Body of pancreas (tissue), 4 donors: Measurements from ENCODE around the gene TMEM233.

Experiments used
- POLR2A ChIP-seq, 3 donors: fragments of 450-650 bp; IDR thresholded peaks; one replicate each; pipeline ENCODE4 v1.6.1; 2016; ENCODE audit warnings: antibody characterized with exemption in 3 of 3, mild to moderate bottlenecking in 2 of 3
- TF ChIP-seq, protein P1 (sequence below), 7 experiments: fragments of 450-650 bp in 4 of 7; fragments of 200-600 bp in 3 of 7; sonication (generic) in 3 of 7; IDR thresholded peaks; one replicate each; pipeline ENCODE4 v1.5.1; 2016 to 2019; ENCODE audit warnings: antibody characterized with exemption in 7 of 7

GRCh38 chr12:119679081-119679480, 85.5 kb downstream of the TMEM233 start:
- no peak for TF ChIP-seq POLR2A (IDR thresholded peaks at IDR 0.05)
- TF ChIP-seq, protein P1, sequence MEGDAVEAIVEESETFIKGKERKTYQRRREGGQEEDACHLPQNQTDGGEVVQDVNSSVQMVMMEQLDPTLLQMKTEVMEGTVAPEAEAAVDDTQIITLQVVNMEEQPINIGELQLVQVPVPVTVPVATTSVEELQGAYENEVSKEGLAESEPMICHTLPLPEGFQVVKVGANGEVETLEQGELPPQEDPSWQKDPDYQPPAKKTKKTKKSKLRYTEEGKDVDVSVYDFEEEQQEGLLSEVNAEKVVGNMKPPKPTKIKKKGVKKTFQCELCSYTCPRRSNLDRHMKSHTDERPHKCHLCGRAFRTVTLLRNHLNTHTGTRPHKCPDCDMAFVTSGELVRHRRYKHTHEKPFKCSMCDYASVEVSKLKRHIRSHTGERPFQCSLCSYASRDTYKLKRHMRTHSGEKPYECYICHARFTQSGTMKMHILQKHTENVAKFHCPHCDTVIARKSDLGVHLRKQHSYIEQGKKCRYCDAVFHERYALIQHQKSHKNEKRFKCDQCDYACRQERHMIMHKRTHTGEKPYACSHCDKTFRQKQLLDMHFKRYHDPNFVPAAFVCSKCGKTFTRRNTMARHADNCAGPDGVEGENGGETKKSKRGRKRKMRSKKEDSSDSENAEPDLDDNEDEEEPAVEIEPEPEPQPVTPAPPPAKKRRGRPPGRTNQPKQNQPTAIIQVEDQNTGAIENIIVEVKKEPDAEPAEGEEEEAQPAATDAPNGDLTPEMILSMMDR (IDR thresholded peaks at IDR 0.05) = no peak
